Liver (tissue), 9 donors: ENCODE results near the gene ELOVL3. TPM values are rescaled to one million over a fixed set of nuclear protein-coding genes. Genes with fewer than 3 reads are reported as not detected.

Source experiments
- DNase-seq: peaks from one replicate; pipeline ENCODE4 v3.0.0-alpha.2; 2017; ENCODE audit warnings: low spot score
- H3K27ac ChIP-seq, 2 donors: one replicate each; pipeline ENCODE4 v1.7.0; 2013; ENCODE audit warnings: inconsistent platforms in 2 of 2, low read length in 2 of 2, control low read depth in 1 of 2, low read depth in 1 of 2, mild to moderate bottlenecking in 1 of 2
- H3K27me3 ChIP-seq, 4 donors: one replicate each; pipeline versions ENCODE4 v1.6.1 to v1.7.0; 2013; ENCODE audit warnings: low read length in 3 of 4, inconsistent platforms in 1 of 4, mild to moderate bottlenecking in 1 of 4, moderate library complexity in 1 of 4; ENCODE audit not compliant: control insufficient read depth in 4 of 4, insufficient read depth in 4 of 4
- H3K36me3 ChIP-seq, 4 donors: one replicate each; pipeline versions ENCODE4 v1.6.1 to v1.7.0; 2013; ENCODE audit warnings: low read length in 3 of 4, mild to moderate bottlenecking in 3 of 4, low read depth in 1 of 4, moderate library complexity in 1 of 4; ENCODE audit not compliant: control insufficient read depth in 4 of 4, insufficient read depth in 3 of 4
- H3K4me1 ChIP-seq, 4 donors: one replicate each; pipeline versions ENCODE4 v1.6.1 to v1.7.0; 2013; ENCODE audit warnings: low read length in 3 of 4, mild to moderate bottlenecking in 3 of 4, moderate library complexity in 1 of 4; ENCODE audit not compliant: control insufficient read depth in 4 of 4, insufficient read depth in 4 of 4
- H3K4me3 ChIP-seq, 3 donors: one replicate each; pipeline versions ENCODE4 v1.6.1 to v1.7.0; 2013; ENCODE audit warnings: low read length in 3 of 3, control low read depth in 1 of 3, low read depth in 1 of 3, mild to moderate bottlenecking in 1 of 3
- H3K9ac ChIP-seq, 2 donors: one replicate each; pipeline ENCODE4 v1.7.0; 2013; ENCODE audit warnings: low read length in 2 of 2, mild to moderate bottlenecking in 2 of 2, moderate library complexity in 2 of 2, control low read depth in 1 of 2, low read depth in 1 of 2
- H3K9me3 ChIP-seq, 4 donors: one replicate each; pipeline versions ENCODE4 v1.6.1 to v1.7.0; 2013; ENCODE audit warnings: low read length in 3 of 4; ENCODE audit not compliant: control insufficient read depth in 4 of 4
- ATF3 ChIP-seq: IDR thresholded peaks from 2 replicates; pipeline ENCODE4 v1.6.1; 2016; ENCODE audit warnings: antibody characterized with exemption
- EGR1 ChIP-seq, 2 donors: IDR thresholded peaks; 2 replicates each; pipeline ENCODE4 v1.6.1; 2016 to 2018; ENCODE audit warnings: antibody characterized with exemption in 2 of 2, low read depth in 2 of 2
- FOXA1 ChIP-seq: IDR thresholded peaks from 2 replicates; pipeline ENCODE4 v1.6.1; 2016; ENCODE audit warnings: antibody characterized with exemption
- FOXA2 ChIP-seq: IDR thresholded peaks from 2 replicates; pipeline ENCODE4 v1.6.1; 2016; ENCODE audit warnings: antibody characterized with exemption
- RAD21 ChIP-seq, 2 donors: IDR thresholded peaks; 2 replicates each; pipeline ENCODE4 v1.6.1; 2016; ENCODE audit warnings: antibody characterized with exemption in 2 of 2, mild to moderate bottlenecking in 2 of 2
- REST ChIP-seq: IDR thresholded peaks from 2 replicates; pipeline ENCODE4 v1.6.1; 2016; ENCODE audit warnings: antibody characterized with exemption, mild to moderate bottlenecking
- RXRA ChIP-seq, 2 donors: IDR thresholded peaks; 2 replicates each; pipeline ENCODE4 v1.6.1; 2017 to 2018; ENCODE audit warnings: antibody characterized with exemption in 2 of 2, mild to moderate bottlenecking in 1 of 2
- SP1 ChIP-seq: IDR thresholded peaks from 2 replicates; pipeline ENCODE4 v1.6.1; 2018; ENCODE audit warnings: antibody characterized with exemption, mild to moderate bottlenecking
- TAF1 ChIP-seq: conservative IDR thresholded peaks from 2 replicates; pipeline ENCODE4 v1.6.1; 2016; ENCODE audit warnings: antibody characterized with exemption, mild to moderate bottlenecking
- ZBTB33 ChIP-seq: IDR thresholded peaks from 2 replicates; pipeline ENCODE4 v1.6.1; 2016; ENCODE audit warnings: antibody characterized with exemption
- WGBS: extraction: QIAGEN DNeasy Blood & Tissue Kit; methylation state at CpG from one replicate; pipeline ENCODE4 v1.1.7; 2013; 5-methylcytosine and 5-hydroxymethylcytosine counted together
- polyA plus RNA-seq, 2 donors: library from polyadenylated mRNA; stranded (reverse) in 1 of 2; unstranded in 1 of 2; fragments of 200-250 nt in 1 of 2; fragments of >200 nt in 1 of 2; fragmentation: Nextera tagmentation in 1 of 2; extraction: Ambion mirVana in 1 of 2; gene quantifications; one replicate each; pipeline versions ENCODE4 v1.2.1 to v1.2.3, GENCODE V29; 2013 to 2015
- total RNA-seq, 2 donors: library from RNA; depleted of rRNA; stranded (reverse); fragments of >200 nt; gene quantifications; one replicate each; pipeline ENCODE4 v1.2.3, GENCODE V29; 2014
- TF ChIP-seq, protein P1 (sequence below): fragments of 150-350 bp; IDR thresholded peaks from 2 replicates; pipeline ENCODE4 v1.5.1; 2017; ENCODE audit warnings: improper control_type of control experiment, low read depth, low read length; ENCODE audit not compliant: missing input control
- donor health status: healthy.
- donor health status: healthy.
- donor health status: healthy.
- donor health status: healthy.
- donor health status: healthy.

ELOVL3 gene
- total and polyA plus RNA-seq, 4 donors, result 0.42 TPM; not detected in 3

DNA sequence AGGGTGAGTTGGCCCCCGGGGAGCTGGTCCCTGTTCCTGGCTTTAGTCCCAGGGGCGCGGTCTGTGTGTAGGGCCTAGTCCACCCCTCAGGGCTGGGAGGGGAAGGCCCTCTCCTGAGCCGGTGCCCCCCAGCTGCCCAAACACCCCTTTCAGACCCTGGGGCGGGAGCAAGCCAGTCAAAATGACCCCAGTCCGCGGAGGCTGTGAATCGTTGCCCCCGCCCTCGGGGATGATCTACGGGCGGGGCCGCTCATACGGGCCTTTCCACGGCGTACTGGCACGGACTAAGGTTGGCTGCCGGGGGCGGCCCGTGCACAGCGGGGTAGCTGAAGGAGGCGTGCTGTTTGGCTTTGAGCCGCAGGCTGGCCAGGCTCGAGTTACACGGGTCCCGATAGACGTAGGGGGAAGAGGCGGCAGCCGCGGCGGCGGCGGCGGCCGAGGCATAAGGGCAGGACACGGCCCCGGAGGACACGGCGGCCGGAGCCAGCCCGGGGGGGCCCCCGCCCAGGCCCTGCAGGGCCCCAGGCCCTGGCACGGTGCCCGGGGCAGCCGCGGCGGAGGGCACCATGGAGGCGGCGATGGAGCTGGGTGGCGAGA lies 4.3 kb downstream of the ELOVL3 start:
- no peaks in the 10 kb centered on the region for H3K36me3 ChIP-seq
- TF ChIP-seq TAF1, result no peak
- TF ChIP-seq, protein P1, sequence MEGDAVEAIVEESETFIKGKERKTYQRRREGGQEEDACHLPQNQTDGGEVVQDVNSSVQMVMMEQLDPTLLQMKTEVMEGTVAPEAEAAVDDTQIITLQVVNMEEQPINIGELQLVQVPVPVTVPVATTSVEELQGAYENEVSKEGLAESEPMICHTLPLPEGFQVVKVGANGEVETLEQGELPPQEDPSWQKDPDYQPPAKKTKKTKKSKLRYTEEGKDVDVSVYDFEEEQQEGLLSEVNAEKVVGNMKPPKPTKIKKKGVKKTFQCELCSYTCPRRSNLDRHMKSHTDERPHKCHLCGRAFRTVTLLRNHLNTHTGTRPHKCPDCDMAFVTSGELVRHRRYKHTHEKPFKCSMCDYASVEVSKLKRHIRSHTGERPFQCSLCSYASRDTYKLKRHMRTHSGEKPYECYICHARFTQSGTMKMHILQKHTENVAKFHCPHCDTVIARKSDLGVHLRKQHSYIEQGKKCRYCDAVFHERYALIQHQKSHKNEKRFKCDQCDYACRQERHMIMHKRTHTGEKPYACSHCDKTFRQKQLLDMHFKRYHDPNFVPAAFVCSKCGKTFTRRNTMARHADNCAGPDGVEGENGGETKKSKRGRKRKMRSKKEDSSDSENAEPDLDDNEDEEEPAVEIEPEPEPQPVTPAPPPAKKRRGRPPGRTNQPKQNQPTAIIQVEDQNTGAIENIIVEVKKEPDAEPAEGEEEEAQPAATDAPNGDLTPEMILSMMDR, result no peak
- TF ChIP-seq ZBTB33, result no peak
- no peak for TF ChIP-seq FOXA2
- no peak for TF ChIP-seq ATF3
- TF ChIP-seq RXRA (IDR thresholded peaks at IDR 0.05), result no peak
- no peak for TF ChIP-seq FOXA1
- TF ChIP-seq REST, result no peak
- TF ChIP-seq SP1, result no peak
- no peak for TF ChIP-seq EGR1 (IDR thresholded peaks at IDR 0.05; ENCODE audit: low read depth in 2 of 2)
- peaks cover 0 to 16% (median 0%) of the 10 kb centered on the region in 4 donors for H3K27me3 ChIP-seq
- H3K4me1 ChIP-seq, result peaks cover 14 to 31% (median 24%) of the 10 kb centered on the region in 4 donors
- peak overlapping the region in 1 of 2 donors; percentile 4 for H3K9ac ChIP-seq
- WGBS, result 2% methylated on average over 50 of the region's 50 CpGs
- H3K4me3 ChIP-seq, result peak overlapping the region in 2 of 3 donors; percentile 41 to 43
- DNase-seq, result no peak
- no peaks in the 10 kb centered on the region for H3K9me3 ChIP-seq
- H3K27ac ChIP-seq, result no peak overlapping the region

DNA sequence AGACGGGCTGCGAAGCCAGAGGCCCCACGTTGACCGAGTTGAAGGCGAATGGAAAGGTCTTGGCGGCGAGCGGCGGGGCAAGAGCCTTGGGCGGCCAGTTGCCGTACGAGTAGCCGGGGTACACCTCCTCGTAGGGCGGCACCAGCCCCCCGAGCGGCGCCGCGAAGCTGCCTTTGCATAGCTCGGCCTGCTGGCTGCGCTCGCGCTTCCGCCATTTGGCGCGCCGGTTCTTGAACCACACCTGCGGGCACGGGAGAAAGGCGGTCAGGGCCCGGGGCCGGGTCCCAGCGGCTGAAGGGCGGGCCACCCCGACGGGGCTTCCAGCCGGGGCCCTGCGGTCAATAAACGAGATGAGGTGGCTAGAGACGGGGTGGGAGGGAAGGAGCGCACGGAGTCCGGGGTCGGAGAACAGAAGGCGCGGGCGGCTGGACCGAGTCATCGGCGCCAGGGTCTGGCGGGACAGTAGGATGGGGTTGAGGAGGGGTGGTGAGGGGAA lies 4.8 kb downstream of the ELOVL3 start:
- no peaks in the 10 kb centered on the region for H3K9me3 ChIP-seq
- H3K27ac ChIP-seq, result no peak overlapping the region
- no peak for DNase-seq
- peak overlapping the region in 2 of 3 donors; percentile 41 to 43 for H3K4me3 ChIP-seq
- H3K9ac ChIP-seq, result no peak overlapping the region
- H3K4me1 ChIP-seq, result peaks cover 14 to 29% (median 24%) of the 10 kb centered on the region in 4 donors
- peaks cover 0 to 16% (median 0%) of the 10 kb centered on the region in 4 donors for H3K27me3 ChIP-seq
- 4% methylated on average over 52 of the region's 52 CpGs for WGBS
- TF ChIP-seq FOXA1 (no peak), RAD21 (IDR thresholded peaks at IDR 0.05) (peak in 1 of 2 donors; percentile 30)
- no peaks in the 10 kb centered on the region for H3K36me3 ChIP-seq
